Measurements from ENCODE around the gene FXYD1. TPM values are rescaled to one million over a fixed set of nuclear protein-coding genes. Genes with fewer than 3 reads are reported as not detected.

The FXYD1 gene
- total and polyA plus RNA-seq, 2 of the 8 experiments (the other 6 are each of a cell fraction or from before 2014, with no cell fraction given) = 1.6 to 8.1 TPM

- Histone ChIP-seq H3K4ac (replicated peaks; ENCODE audit: insufficient read length, low read depth, low read length) (no peak overlapping the region), H3K79me2 (ENCODE audit: control insufficient read depth in 1 of 2, insufficient read depth in 2 of 2, low read length in 2 of 2) (no peaks in the 10 kb centered on the region), H3K9me3 (ENCODE audit: insufficient read depth in 2 of 2, low read depth in 1 of 2, low read length in 1 of 2) (no peaks in the 10 kb centered on the region), H4K5ac (ENCODE audit: insufficient read length, low read depth, low read length) (peak overlapping the region; percentile 36), H3K27ac (ENCODE audit: low read depth, low read length) (no peak overlapping the region), H3K4me1 (replicated peaks in 1 of 4; ENCODE audit: control insufficient read depth in 3 of 4, insufficient read depth in 4 of 4, low read length in 3 of 4) (peaks cover 0 to 14% (median 9%) of the 10 kb centered on the region in 4 experiments; a peak in 6 of 7 replicates), H3K14ac (ENCODE audit: insufficient read length) (no peak overlapping the region), H2BK20ac (ENCODE audit: low read length) (no peak overlapping the region), H3K56ac (replicated peaks; ENCODE audit: insufficient read length, low read depth, low read length) (no peak overlapping the region), H4K8ac (ENCODE audit: extremely low read depth, insufficient read depth, low read length) (no peak overlapping the region), H2BK15ac (ENCODE audit: low read length) (peak overlapping the region; percentile 29; the same call in 1 of the 2 replicates), H3K4me2 (ENCODE audit: insufficient read depth in 1 of 2, low read depth in 2 of 2, low read length in 2 of 2) (no peak overlapping the region; a peak in 1 of 4 replicates), H3K23ac (ENCODE audit: insufficient read length) (no peak overlapping the region), H3K23me2 (ENCODE audit: low read depth, low read length) (no peaks in the 10 kb centered on the region), H3K79me1 (ENCODE audit: low read depth, low read length) (no peaks in the 10 kb centered on the region), H4K91ac (replicated peaks; ENCODE audit: insufficient read length, low read length) (peak overlapping the region; percentile 80), H4K20me1 (replicated peaks in 1 of 2; ENCODE audit: control insufficient read depth in 1 of 2, insufficient read depth in 2 of 2, low read length in 2 of 2) (no peaks in the 10 kb centered on the region), H3K18ac (ENCODE audit: extremely low read depth, low read length) (no peak overlapping the region), H2BK120ac (replicated peaks; ENCODE audit: low read depth, low read length) (no peak overlapping the region), H2BK5ac (ENCODE audit: low read depth, low read length) (no peak overlapping the region), H3K9ac (replicated peaks in 1 of 4; ENCODE audit: extremely low read depth in 1 of 4, low read depth in 3 of 4, low read length in 3 of 4) (no peak overlapping the region), H2AK5ac (ENCODE audit: low read depth, low read length) (peak overlapping the region; percentile 72; the same call in 1 of the 2 replicates), H2BK12ac (ENCODE audit: low read depth, low read length) (0 out of 2 replicates have a peak overlapping the region, but pooled peaks have one; percentile 43), H2AFZ (ENCODE audit: low read length) (no peak overlapping the region), H3K27me3 (replicated peaks in 1 of 4; ENCODE audit: control insufficient read depth in 3 of 4, extremely low read depth in 1 of 4, insufficient read depth in 3 of 4, low read length in 3 of 4) (peaks cover 0 to 2% (median 0%) of the 10 kb centered on the region in 4 experiments; a peak in 1 of 7 replicates), H3K4me3 (ENCODE audit: extremely low read depth in 1 of 4, insufficient read depth in 2 of 4, low read depth in 3 of 4, low read length in 4 of 4) (no peak overlapping the region), H3K36me3 (ENCODE audit: control insufficient read depth in 2 of 4, insufficient read depth in 4 of 4, low read length in 3 of 4) (no peaks in the 10 kb centered on the region)
- FAIRE-seq (no peak), DNase-seq (ENCODE audit: low read depth in 1 of 2, low spot score in 2 of 2) (no peak)
- WGBS, 2 experiments (ENCODE audit: extremely low coverage in 1 of 2, insufficient coverage in 1 of 2, insufficient read length in 1 of 2, insufficient replicate concordance in 2 of 2, low coverage in 1 of 2, low lambda C conversion rate in 2 of 2, missing lambda C conversion rate in 1 of 2) = 86% methylated on average over 15 of the region's 15 CpGs; no CpG with 5 or more reads in 1 of the 2 experiments
- ChIA-PET POLR2A (ENCODE audit: partially characterized antibody) (no interaction called here), CTCF (ENCODE audit: partially characterized antibody) (interaction anchor here (0.7 to 3.4 kb wide), 4 partner anchors 21 to 46 kb away, joined by 3 to 21 read pairs (median 8); no protein-coding TSS in a partner anchor)
- TF ChIP-seq RXRA (IDR thresholded peaks at IDR 0.05; ENCODE audit: insufficient read depth, low read depth, low read length) (no peak), TEAD4 (IDR thresholded peaks at IDR 0.05; ENCODE audit: low read depth, low read length) (no peak), JUND (IDR thresholded peaks at IDR 0.05; ENCODE audit: low read length) (no peak), POU5F1 (IDR thresholded peaks at IDR 0.05; ENCODE audit: low read depth, low read length) (no peak), NANOG (IDR thresholded peaks at IDR 0.05; ENCODE audit: insufficient read depth, low read depth, low read length, poor library complexity, severe bottlenecking) (no peak), TBP (IDR thresholded peaks at IDR 0.05; ENCODE audit: low read depth, low read length) (no peak), PHF8 (conservative IDR thresholded peaks at IDR 0.05; ENCODE audit: low read depth, low read length) (no peak), TCF12 (IDR thresholded peaks at IDR 0.05; ENCODE audit: low read depth, low read length) (no peak), SAP30 (IDR thresholded peaks at IDR 0.05; ENCODE audit: insufficient read depth, insufficient replicate concordance, low read length) (no peak), KDM4A (IDR thresholded peaks at IDR 0.05; ENCODE audit: low read depth, low read length, severe bottlenecking) (no peak), TAF1 (IDR thresholded peaks at IDR 0.05; ENCODE audit: low read depth, low read length) (no peak), HDAC6 (IDR thresholded peaks at IDR 0.05; ENCODE audit: low read depth, low read length) (no peak), JUN (IDR thresholded peaks at IDR 0.05; ENCODE audit: low read depth, low read length) (no peak)
Measured at GRCh38 chr19:35112995-35113688, 25.5 kb upstream of the FXYD1 start.

Measured in H1 (cell line).